ENCODE data around the gene ATP1A3. TPM values are rescaled to one million over a fixed set of nuclear protein-coding genes. Genes with fewer than 3 reads are reported as not detected.

ATP1A3 gene
- total and polyA plus RNA-seq, 4 donors: 0.09 to 0.40 (median 0.13) TPM

DNA sequence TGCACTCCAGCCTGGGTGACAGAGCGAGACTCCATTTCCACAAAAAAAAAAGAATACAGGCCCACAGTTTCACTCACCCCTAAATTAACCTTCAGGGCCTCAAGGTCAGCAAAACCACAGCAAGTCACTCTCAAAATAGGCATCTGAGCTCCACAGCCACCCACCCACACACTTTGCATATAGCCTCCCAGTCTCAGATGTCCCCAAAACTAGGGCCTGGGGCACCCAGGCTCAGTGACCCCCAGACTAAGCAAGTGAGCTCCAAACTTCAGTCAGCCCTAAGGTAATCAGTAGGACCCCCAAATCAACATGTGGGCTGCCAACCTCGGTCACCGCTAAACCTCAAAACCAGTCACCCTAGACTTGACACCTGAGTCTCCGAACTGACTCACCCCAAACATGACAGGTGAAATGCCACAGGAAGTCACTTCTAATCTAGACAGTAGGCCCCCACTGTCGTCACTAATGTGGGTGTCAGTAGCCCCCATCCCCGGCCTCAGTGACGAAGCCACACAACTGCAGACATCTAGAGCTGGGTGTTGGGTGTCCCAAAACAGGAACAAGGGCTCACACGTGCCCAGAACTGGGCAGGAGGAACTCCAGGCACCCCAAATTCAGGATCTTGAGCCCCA lies 48.8 kb downstream of the ATP1A3 start:
- Histone ChIP-seq H3K27ac (ENCODE audit: low read depth in 1 of 2, low read length in 1 of 2) (no peak overlapping the region), H3K36me3 (ENCODE audit: control insufficient read depth in 4 of 4, insufficient read depth in 4 of 4, low read length in 4 of 4) (no peaks in the 10 kb centered on the region), H3K27me3 (ENCODE audit: control insufficient read depth in 3 of 3, insufficient read depth in 3 of 3, low read length in 2 of 3) (peaks cover 0 to 6% (median 3%) of the 10 kb centered on the region in 3 donors), H3K4me3 (no peak overlapping the region), H3K9me3 (ENCODE audit: control insufficient read depth in 4 of 4, insufficient read depth in 3 of 4, low read length in 3 of 4) (no peaks in the 10 kb centered on the region), H3K4me1 (ENCODE audit: control insufficient read depth in 5 of 5, insufficient read depth in 5 of 5, low read length in 5 of 5) (peaks cover 0 to 4% (median 0%) of the 10 kb centered on the region in 5 donors), H3K9ac (ENCODE audit: insufficient read depth in 1 of 2, low read length in 2 of 2) (no peak overlapping the region)
- ATAC-seq (ENCODE audit: insufficient read depth, low FRiP score) (peak; percentile 53), DNase-seq (no peak)
- 55 to 71% methylated on average over 8 of the region's 8 CpGs for WGBS, 2 donors
- TF ChIP-seq, protein P1, sequence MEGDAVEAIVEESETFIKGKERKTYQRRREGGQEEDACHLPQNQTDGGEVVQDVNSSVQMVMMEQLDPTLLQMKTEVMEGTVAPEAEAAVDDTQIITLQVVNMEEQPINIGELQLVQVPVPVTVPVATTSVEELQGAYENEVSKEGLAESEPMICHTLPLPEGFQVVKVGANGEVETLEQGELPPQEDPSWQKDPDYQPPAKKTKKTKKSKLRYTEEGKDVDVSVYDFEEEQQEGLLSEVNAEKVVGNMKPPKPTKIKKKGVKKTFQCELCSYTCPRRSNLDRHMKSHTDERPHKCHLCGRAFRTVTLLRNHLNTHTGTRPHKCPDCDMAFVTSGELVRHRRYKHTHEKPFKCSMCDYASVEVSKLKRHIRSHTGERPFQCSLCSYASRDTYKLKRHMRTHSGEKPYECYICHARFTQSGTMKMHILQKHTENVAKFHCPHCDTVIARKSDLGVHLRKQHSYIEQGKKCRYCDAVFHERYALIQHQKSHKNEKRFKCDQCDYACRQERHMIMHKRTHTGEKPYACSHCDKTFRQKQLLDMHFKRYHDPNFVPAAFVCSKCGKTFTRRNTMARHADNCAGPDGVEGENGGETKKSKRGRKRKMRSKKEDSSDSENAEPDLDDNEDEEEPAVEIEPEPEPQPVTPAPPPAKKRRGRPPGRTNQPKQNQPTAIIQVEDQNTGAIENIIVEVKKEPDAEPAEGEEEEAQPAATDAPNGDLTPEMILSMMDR (IDR thresholded peaks at IDR 0.05; ENCODE audit: control extremely low read depth, extremely low read depth): no peak

DNA sequence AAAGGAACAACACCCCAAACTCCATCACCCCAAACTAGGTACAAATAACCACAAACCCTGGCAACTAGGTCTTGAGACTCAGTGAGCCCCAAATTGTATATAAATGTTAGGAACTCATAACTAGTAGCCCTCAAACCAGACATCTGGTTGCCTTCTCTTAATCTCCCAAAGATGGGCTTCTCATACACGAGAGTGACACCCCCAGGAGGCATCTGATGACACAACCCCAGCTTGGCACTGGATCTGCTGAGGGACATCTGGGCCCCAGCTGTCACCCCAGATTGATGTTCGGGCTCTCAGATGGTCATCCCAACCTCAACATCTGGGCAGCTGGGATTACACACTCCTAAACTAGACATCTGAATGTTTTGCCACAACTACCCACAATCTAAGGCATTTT lies 49.7 kb downstream of the ATP1A3 start:
- H3K9me3 ChIP-seq (ENCODE audit: control insufficient read depth in 4 of 4, insufficient read depth in 3 of 4, low read length in 3 of 4): no peaks in the 10 kb centered on the region
- no peak for ATAC-seq (ENCODE audit: insufficient read depth, low FRiP score)
- no peak overlapping the region for H3K4me3 ChIP-seq
- H3K36me3 ChIP-seq (ENCODE audit: control insufficient read depth in 4 of 4, insufficient read depth in 4 of 4, low read length in 4 of 4): no peaks in the 10 kb centered on the region
- DNase-seq: no peak
- peaks cover 0 to 6% (median 0%) of the 10 kb centered on the region in 5 donors for H3K4me1 ChIP-seq (ENCODE audit: control insufficient read depth in 5 of 5, insufficient read depth in 5 of 5, low read length in 5 of 5)
- no peak overlapping the region for H3K9ac ChIP-seq (ENCODE audit: insufficient read depth in 1 of 2, low read length in 2 of 2)
- 57 to 75% methylated on average over 2 of the region's 2 CpGs for WGBS, 2 donors
- no peak overlapping the region for H3K27ac ChIP-seq (ENCODE audit: low read depth in 1 of 2, low read length in 1 of 2)
- peaks cover 0 to 6% (median 3%) of the 10 kb centered on the region in 3 donors for H3K27me3 ChIP-seq (ENCODE audit: control insufficient read depth in 3 of 3, insufficient read depth in 3 of 3, low read length in 2 of 3)
- TF ChIP-seq, protein P1 (IDR thresholded peaks at IDR 0.05; ENCODE audit: control extremely low read depth, extremely low read depth): no peak

DNA sequence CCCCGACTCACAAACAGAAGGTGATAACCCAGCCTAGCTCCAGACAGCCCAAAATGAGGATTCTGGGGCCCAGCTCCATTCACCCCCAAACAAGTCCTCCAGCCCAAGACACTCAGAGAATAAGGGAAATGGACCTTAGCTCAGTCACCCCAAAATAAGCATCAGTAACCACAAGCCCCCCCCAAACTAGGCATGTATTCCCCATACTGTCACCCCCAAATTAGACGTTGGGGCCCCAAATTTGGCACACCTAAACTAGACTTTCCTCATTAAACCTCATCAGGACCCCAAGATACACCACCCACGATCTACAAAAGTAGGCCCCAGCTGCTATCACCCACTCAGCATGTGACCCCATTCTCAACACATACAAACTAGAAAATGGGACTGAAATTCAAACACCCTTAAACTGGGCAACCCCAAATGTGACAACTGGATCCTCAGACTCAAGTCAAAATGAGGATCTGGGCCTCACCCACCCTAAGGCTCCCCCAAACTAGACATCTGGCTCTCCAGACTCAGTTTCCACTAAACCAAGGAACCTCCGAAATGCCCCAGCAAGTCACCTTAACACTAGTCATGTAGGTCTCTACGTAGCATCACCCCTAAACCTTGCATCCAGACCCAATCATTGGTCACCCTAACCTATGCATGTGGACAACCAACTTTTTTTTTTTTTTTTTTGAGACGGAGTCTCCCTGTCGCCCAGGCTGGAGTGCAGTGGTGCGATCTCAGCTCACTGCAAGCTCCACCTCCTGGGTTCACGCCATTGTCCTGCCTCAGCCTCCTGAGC lies 52.4 kb downstream of the ATP1A3 start:
- H3K9ac ChIP-seq (ENCODE audit: insufficient read depth in 1 of 2, low read length in 2 of 2): no peak overlapping the region
- TF ChIP-seq, protein P1 (IDR thresholded peaks at IDR 0.05; ENCODE audit: control extremely low read depth, extremely low read depth): no peak
- WGBS, 2 donors: 86 to 94% methylated on average over 7 to 9 of the region's 9 CpGs
- H3K4me1 ChIP-seq (ENCODE audit: control insufficient read depth in 5 of 5, insufficient read depth in 5 of 5, low read length in 5 of 5): peaks cover 0 to 6% (median 0%) of the 10 kb centered on the region in 5 donors
- H3K27me3 ChIP-seq (ENCODE audit: control insufficient read depth in 3 of 3, insufficient read depth in 3 of 3, low read length in 2 of 3): peaks cover 0 to 16% (median 11%) of the 10 kb centered on the region in 3 donors
- H3K27ac ChIP-seq (ENCODE audit: low read depth in 1 of 2, low read length in 1 of 2): no peak overlapping the region
- no peaks in the 10 kb centered on the region for H3K9me3 ChIP-seq (ENCODE audit: control insufficient read depth in 4 of 4, insufficient read depth in 3 of 4, low read length in 3 of 4)
- no peak for ATAC-seq (ENCODE audit: insufficient read depth, low FRiP score)
- no peak overlapping the region for H3K4me3 ChIP-seq
- no peaks in the 10 kb centered on the region for H3K36me3 ChIP-seq (ENCODE audit: control insufficient read depth in 4 of 4, insufficient read depth in 4 of 4, low read length in 4 of 4)
- DNase-seq: no peak

All from lung (tissue), 12 donors.